Skin epidermis (tissue), 12 donors: ENCODE measurements around the gene SPTBN1.
"Not testable (repeated sequence)": the region's sequence is repeated elsewhere in the genome, so short reads cannot be mapped to it uniquely, and the experiment has no call there.

Source experiments
- H3K27ac ChIP-seq, 21 experiments: fragments of 200-600 bp; sonication (generic) in 11 of 21; one replicate each; pipeline ENCODE4 v1.5.0; 2020; ENCODE audit warnings: mild to moderate bottlenecking in 3 of 21, inconsistent platforms in 2 of 21, moderate library complexity in 2 of 21
- H3K4me3 ChIP-seq, 7 experiments: fragments of 200-600 bp; sonication (generic) in 2 of 7; one replicate each; pipeline ENCODE4 v1.5.0; 2020; ENCODE audit warnings: inconsistent platforms in 2 of 7, mild to moderate bottlenecking in 2 of 7, moderate library complexity in 1 of 7

The SPTBN1 gene

DNA sequence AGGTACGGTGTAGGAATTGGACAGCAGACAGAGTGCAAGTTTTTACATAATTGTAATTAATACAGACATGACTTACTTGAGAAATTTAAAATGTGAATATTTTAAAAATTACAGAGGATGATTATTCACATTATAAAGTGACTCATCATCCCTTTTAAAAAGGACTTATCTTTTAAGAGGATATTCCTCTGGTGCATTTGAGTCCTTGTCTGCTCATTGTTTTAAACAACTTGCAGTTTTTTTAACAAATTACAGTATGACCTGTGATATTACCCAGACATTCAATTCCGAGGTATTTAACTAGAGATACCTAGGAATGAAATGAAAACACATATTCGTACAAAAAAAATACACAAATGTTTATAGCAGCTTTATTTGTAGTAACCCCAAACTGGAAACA lies 38.0 kb downstream of the SPTBN1 start:
- H3K27ac ChIP-seq, result no peak overlapping the region
- H3K4me3 ChIP-seq, result no peak overlapping the region

DNA sequence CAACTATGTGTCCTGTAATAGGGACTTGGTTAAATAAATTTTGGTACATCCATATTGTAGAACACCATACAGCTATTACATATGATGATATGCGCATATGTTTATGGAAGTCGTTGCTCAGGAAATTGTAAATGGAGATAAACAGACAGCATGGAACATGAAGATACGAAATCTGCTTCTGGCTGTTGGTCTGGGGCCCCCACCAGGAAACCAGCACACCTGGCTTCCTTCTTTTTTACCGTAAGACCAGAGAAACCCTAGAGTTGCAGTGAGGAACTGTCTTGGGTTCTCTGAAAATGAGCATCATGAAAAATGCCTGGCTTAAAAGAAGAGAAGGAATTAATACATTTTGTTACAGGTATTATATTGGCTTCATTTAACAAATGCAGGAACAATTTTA lies 40.8 kb downstream of the SPTBN1 start:
- no peak overlapping the region for H3K4me3 ChIP-seq
- peak overlapping the region in 1 of 21 experiments; percentile 16 for H3K27ac ChIP-seq

DNA sequence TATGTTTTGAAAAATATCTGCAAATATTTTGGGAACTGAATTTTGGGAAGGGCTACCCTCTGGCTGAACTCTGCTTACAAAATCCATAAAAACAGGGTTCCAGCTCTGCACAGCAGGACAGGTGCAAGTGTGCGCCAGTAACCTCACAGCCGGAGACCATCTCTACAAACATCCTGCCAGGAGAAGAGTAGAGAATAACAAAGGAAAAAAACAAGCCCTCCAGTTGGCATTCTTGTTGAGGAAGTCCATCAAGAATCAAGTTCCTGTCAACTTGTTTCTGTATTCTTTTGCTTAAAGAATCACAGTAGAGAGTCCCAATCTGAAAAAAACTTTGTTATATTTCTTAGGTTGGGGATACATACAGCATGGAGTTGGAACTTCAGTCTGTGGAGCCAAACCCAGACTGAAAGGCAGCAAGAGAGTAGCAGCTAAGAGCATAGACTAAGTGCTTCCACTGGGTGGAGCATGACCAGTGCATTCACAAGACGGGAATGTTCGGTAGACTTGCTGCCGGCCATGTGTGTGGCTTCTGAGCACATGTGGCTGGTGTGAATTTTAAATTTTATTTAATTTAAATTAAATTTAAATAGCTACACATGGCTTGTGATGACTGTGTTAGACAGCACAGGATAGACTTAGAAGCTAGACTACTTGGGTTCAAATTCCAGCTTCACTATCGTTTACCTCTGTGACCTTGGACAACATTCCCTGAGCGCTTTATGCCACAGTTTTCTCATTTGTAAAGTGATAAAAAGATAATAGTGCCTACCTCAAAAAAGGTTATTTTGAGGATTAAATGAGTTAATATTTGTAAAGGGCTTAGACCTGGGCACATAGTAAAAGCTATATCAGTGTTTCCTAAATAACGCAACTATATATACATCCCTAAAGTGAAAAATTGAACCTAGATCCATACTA lies 41.9 kb downstream of the SPTBN1 start:
- Histone ChIP-seq H3K4me3 (no peak overlapping the region), H3K27ac (peak overlapping the region in 2 of 21 experiments; percentile 2 to 16)

DNA sequence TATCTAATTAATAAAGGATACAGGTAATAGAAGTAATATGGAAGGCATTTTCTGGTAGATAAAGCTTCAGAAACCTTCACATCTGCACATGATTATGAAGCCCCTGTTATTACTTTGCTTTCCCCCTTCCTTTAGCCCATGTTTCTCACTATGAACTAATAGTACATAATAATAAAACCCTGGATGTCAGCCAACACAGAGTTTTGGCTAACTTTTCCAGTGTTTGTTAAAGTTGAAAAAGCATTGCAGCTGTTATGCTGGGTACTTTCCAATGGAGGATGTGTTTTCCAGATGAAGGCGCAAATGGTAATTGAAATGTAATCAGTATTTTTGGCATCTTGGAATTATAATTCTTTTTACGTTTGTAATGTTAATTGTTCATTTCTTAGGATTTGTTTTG lies 43.5 kb downstream of the SPTBN1 start:
- Histone ChIP-seq H3K27ac (peak overlapping the region in 4 of 21 experiments; percentile 12 to 74 (median 42)), H3K4me3 (no peak overlapping the region)

DNA sequence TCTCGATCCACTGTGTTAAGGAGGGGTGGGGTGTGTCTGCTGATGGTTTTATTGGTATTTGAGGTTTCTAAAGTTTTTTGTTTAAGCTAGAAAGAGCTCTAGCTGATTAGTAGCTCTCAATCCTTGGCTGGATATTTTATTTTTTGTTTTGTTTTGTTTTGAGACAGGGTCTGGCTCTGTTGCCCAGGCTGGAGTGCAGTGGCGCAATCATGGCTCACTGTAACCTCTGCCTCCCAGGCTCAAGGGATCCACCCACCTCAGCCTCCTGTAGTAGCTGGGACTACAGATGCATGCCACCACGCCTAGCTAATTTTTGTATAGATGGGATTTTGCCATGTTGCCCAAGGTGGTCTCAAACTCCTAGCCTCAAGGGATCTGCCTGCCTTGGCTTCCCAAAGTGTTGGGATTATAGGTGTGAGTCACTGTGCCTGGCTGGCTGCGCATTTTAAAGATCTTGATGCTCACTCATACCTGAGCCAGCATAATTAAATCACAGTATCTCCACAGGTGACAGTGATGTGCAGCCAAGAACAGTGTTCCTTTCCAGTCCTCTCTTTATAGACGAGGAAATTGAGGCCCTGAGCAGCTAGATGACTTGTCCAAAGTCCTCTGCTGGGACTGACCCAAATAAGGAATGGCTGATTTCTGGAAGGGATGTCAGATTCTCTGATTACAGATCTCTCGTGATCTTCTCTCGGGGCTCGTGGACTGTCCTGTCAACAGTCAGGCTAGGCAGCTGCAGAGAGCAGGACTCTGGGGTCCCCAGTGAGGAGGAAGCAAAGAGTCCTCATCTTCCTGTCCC lies 44.5 kb downstream of the SPTBN1 start:
- H3K27ac ChIP-seq, result peak overlapping the region in 9 of 21 experiments; percentile 4 to 74 (median 19)

DNA sequence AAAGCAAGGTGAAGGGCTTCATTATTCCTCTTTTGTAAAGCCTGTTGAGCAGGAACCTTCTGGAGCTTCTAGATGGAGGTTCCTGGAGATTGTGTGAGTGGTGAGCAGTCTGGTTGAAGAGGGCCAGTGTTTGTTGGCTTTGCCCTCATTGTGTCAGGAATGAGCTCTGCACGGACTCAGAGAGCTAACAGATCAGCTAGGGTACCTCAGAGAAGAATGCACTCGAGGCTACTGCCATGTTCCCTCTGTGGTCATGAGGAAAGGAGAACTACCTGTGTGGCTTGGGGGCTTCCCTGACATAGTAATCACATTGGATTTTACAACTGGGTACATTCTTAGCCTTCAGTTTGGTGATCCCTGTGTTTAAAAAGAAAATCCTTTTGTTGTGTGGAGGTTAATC lies 46.6 kb downstream of the SPTBN1 start:
- Histone ChIP-seq H3K4me3 (no peak overlapping the region), H3K27ac (peak overlapping the region in 2 of 21 experiments; percentile 35 to 54)

More for the DNA sequence above, 44.5 kb downstream of the SPTBN1 start:
- no peak overlapping the region for H3K4me3 ChIP-seq

DNA sequence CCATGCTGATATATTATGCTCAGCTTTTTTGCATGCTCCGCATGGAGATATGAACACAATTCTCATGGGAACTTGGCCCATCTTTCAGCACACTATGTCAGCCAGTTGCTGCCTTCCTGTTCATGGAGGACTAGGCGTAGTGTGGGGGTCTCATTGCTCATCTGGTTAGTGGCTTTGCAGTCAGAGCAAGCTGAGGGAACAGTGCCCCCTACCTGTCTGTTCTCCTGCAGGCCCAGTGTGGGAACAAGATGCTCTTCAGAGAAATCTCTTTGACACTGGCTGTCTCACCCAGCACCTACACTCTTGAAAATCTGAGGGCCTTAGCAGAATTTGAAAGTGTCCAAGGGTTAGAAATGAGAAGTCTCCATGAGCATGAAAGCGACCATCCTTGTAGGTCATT lies 47.1 kb downstream of the SPTBN1 start:
- Histone ChIP-seq H3K27ac (no peak overlapping the region), H3K4me3 (no peak overlapping the region)

DNA sequence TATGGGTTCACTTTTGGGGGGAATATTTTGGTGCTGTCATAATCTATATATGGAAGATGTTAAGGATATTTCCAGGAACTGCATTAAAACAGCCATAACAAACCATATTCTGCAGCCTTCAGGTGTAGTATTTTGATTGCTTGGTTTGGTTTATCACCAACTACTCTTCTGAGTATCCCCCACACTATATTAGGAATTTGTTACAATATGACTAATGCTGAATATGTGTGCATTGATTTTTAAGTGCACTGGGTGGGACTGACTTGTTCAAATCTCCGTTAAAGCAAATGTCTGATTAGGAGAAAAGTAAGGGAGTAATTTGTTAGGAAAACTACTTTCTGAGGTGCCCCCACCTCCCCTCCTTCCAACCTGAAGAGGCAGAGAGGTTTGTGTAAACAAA lies 47.7 kb downstream of the SPTBN1 start:
- Histone ChIP-seq H3K4me3 (no peak overlapping the region), H3K27ac (peak overlapping the region in 1 of 21 experiments; percentile 40)

DNA sequence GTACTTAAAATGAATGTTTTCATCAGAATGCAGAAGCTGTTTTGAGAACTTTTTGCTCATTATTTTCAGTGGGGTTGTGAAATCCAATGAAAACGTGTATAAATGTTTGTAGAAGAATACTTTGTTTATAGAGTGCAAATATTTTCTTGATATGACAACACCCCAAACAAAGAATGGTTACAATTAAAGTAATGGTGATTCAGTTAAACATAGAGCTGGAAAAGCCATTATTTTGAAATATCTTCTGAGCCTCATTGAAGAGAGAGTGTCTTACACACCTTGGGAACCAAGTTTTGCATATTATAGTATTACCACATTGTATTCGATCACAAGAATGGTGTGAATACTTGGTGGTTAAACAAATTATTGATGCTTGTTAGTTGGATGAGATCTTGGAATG lies 48.7 kb downstream of the SPTBN1 start:
- H3K4me3 ChIP-seq, result no peak overlapping the region
- H3K27ac ChIP-seq, result peak overlapping the region in 2 of 21 experiments; percentile 1 to 2

DNA sequence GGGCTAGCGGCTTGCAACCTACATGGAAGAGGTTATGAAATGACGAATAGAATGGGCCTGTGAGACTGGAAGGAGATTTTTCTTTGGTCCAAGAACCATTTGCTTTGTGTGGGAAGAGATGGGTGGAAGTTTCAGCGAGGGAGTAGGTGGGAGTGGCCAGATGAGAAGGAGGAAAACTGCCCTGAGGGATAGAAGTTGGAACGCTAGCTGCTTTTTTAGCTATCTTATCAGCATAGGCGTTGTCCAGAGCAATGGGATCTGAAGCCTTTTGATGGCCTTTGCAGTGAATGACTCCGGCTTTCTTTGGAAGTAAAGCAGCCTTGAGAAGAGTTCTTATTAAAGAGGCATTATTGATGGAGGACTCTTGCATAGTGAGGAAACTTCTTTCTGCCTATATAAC lies 52.4 kb downstream of the SPTBN1 start:
- H3K27ac ChIP-seq, result no peak overlapping the region
- no peak overlapping the region for H3K4me3 ChIP-seq

DNA sequence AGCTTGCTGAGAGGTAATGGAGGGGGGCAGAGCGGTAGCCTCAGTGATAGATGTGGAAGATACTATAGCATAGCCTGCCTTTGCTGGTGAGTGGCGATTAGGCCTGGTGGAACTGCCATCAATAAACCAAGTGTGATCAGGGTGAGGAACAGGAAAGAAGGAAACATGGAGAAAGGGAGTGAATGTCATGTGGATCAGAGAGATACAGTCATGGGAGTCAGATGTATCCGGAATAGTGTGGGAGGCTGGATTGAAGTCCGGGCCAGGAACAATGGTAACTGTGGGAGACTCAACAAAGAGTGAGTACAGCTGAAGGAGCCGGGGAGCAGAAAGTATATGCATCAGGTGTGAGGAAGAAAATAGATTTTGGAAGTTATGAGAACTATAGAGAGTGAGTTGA lies 52.9 kb downstream of the SPTBN1 start:
- not testable (repeated sequence) for H3K4me3 ChIP-seq, H3K27ac ChIP-seq

DNA sequence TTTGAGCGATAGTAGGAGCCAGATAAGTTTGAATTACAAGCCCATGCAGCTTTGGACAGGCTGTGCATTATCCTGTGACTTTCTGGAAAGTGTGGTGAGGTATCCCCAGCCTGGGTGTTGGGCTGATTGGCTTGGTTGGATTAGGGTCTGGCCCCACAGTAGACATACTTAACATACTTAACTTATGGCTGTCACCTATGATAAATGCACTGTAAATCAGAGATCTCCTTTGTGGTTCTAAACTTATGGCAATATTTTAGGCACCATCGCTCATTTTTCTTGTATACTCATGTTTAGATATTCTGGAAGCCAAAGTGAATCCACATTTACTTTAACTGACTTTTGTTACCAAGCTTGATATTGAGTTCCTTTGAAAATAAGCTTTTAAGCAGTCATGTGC lies 54.8 kb downstream of the SPTBN1 start:
- H3K27ac ChIP-seq, result peak overlapping the region in 2 of 21 experiments; percentile 28
- H3K4me3 ChIP-seq, result no peak overlapping the region

DNA sequence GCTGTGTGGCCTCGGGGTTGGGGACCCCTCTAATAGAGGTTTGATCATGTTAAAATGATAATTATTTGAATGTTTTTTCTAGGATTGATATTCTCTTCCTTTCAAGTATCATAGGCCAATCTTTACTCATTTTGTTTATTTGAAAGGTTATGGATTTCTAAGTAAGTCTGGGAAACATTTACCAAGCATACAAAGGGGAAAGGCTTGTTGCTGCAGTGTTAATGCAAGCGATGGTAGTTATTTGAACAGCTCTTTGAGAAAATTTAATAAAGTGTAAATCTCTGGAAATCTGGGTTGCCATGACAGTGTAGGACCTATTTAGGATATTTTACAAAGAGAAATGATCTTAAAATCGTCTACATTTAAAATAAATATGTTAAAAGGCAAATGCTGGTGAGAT lies 56.1 kb downstream of the SPTBN1 start:
- Histone ChIP-seq H3K27ac (no peak overlapping the region), H3K4me3 (no peak overlapping the region)

DNA sequence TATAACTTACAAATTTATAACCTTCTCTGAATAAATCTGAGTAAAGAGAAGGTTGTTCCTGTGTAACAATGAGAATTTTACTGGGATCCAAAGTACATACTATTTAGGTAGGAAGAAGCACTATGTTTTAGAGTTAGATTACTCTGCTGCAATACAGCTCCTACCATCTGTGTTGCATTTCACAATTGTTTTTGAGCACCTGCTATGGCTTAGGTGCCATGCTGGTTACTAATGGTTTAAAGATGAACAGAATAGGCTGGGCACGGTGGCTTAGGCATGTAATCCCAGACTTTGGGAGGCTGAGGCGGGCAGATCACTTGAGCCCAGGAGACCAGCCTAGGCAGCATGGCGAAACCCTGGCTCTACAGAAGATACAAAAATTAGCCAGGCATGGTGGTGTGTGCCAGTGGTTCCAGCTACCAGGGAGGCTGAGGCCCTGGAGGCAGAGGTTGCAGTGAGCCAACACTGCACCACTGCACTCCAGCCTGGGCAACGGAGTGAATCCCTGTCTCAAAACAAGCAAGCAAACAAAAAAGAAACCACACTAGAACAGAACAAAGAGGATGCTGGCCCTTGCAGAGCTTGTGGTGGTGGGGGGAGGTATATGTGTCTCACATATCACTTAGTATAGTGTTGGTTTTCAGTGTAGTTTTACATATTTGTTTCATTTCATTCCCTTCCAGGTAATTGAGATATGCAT lies 56.7 kb downstream of the SPTBN1 start:
- H3K27ac ChIP-seq, result no peak overlapping the region
- H3K4me3 ChIP-seq, result no peak overlapping the region

DNA sequence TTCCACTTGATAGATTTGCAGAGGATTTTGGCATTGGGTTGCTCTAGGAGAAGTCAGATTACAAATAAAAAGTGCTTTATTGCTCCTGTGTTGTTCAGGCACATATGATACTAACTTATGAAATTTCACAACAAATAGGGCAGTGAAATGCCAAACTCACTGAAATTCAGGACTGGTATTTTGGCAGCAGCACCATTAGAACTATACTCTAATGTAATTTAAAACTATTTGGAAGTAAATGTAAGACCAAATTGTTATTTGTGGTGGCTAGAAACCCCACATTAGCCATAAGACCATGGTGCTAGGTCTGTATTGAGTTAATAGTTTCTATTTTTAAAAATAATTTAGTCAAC lies 57.2 kb downstream of the SPTBN1 start:
- no peak overlapping the region for H3K27ac ChIP-seq
- H3K4me3 ChIP-seq, result no peak overlapping the region

DNA sequence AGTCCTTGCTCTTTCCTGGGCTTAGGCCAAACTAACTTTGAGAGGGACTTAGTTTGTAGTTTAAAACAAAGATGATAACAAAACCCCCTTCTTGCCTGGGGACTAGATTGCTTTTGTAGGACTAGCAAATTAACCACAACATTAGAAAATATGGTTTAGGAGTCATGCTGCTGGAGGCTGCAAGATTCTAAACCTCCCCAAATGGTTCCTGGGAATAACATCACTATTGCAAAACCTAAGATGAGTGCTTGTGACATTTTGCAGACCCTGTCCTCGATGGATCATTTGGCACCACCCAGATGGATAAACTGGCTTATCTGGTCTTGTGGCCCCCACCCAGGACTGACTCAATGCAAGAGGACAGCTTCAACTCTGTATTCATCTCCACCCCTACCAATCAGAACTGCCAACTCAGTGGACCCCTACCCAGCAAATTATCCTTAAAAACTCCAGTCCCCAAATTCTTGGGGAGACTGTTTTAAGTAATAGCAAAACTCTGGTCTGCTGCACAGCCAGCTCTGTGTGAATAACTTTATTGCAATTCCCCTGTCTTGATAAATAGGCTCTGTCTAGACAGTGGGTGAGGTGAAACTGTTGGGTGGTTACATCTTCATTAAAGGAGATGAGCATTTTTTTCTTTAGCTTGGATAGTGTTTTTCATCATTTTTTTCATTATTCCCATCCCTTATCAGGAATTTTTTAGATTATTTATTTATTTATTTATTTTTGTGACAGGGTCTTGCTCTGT lies 58.9 kb downstream of the SPTBN1 start:
- Histone ChIP-seq H3K27ac (no peak overlapping the region), H3K4me3 (no peak overlapping the region)

DNA sequence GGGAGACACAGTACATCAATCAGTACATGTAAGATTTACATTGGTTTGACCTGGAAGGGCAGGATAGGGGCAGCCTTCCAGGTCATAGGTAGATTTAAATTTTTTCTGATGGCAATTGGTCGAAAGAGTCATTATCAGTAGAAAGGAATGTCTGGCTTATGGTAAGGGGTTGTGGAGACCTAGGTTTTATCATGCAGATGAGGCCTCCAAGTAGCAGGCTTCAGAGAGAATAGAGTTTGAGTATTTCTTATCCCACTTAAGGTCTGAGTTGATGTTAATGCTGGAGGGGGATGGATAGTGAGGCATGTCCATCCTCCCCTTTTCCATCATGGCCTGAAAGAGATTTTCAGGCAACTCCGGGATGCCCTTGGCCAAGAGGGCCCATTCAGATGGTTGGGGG lies 60.7 kb downstream of the SPTBN1 start:
- no peak overlapping the region for H3K27ac ChIP-seq
- no peak overlapping the region for H3K4me3 ChIP-seq

DNA sequence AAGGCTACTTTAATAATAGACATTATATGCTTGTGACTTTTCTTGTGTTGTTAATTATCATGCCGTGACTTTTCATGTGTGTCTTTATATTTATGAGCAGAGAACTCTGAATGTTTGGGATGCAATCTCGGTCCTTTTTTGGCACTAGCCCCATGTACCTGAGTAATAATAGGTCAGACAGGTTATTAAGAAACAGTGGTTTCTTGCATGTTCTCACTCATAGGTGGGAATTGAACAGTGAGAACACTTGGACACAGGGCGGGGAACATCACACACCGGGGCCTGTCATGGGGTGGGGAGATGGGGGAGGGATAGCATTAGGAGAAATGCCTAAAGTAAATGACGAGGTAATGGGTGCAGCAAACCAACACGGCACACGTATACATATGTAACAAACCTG lies 61.9 kb downstream of the SPTBN1 start:
- not testable (repeated sequence) for H3K27ac ChIP-seq, H3K4me3 ChIP-seq

DNA sequence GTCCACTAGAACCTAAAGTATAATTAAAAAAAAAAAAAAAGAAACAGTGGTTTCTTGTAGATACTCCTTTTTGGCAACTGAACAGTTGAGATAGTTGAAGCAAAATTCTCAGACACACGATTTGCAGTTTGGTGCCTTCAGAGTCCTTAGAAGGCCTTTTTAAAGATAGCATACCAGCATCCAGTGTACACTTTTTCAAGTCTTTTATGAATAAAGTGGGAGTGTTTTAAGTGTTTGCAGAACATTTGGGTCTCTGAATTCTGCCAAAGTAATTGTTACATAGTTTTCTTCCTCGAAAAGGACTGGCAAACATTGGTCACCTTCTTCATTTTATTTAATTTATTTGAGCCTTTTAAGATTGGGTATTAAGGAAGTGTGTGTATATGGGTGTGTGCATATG lies 62.3 kb downstream of the SPTBN1 start:
- H3K4me3 ChIP-seq, result no peak overlapping the region
- H3K27ac ChIP-seq, result no peak overlapping the region
